Muscle layer of colon (tissue), 2 donors: Measurements from ENCODE around the gene NYAP1.

ENCODE experiments used
- H3K27ac ChIP-seq: one replicate; pipeline ENCODE4 v1.7.0; 2013; ENCODE audit warnings: low read depth, mild to moderate bottlenecking, low read length, moderate library complexity
- H3K27me3 ChIP-seq, 2 donors: one replicate each; pipeline ENCODE4 v1.7.0; 2013; ENCODE audit warnings: low read length in 2 of 2, mild to moderate bottlenecking in 2 of 2; ENCODE audit not compliant: insufficient read depth in 2 of 2, control insufficient read depth in 1 of 2
- H3K36me3 ChIP-seq: one replicate; pipeline ENCODE4 v1.7.0; 2013; ENCODE audit warnings: mild to moderate bottlenecking, low read length; ENCODE audit not compliant: insufficient read depth
- H3K4me1 ChIP-seq: one replicate; pipeline ENCODE4 v1.7.0; 2013; ENCODE audit warnings: mild to moderate bottlenecking, low read length; ENCODE audit not compliant: insufficient read depth
- H3K4me3 ChIP-seq, 2 donors: one replicate each; pipeline ENCODE4 v1.7.0; 2013; ENCODE audit warnings: low read length in 2 of 2, low read depth in 1 of 2, mild to moderate bottlenecking in 1 of 2, moderate library complexity in 1 of 2
- H3K9ac ChIP-seq: one replicate; pipeline ENCODE4 v1.7.0; 2013; ENCODE audit warnings: low read length
- H3K9me3 ChIP-seq: one replicate; pipeline ENCODE4 v1.7.0; 2013; ENCODE audit warnings: mild to moderate bottlenecking, low read length
- donor health status: abdominal sarcoma.
- donor health status: Adenocarcinoma of cecum.

NYAP1 gene

GRCh38 chr7:100504887-100505611 lies 21.3 kb downstream of the NYAP1 start:
- Histone ChIP-seq H3K27me3 (no peaks in the 10 kb centered on the region), H3K9ac (no peak overlapping the region), H3K4me1 (no peaks in the 10 kb centered on the region), H3K36me3 (no peaks in the 10 kb centered on the region), H3K9me3 (no peaks in the 10 kb centered on the region), H3K27ac (no peak overlapping the region), H3K4me3 (no peak overlapping the region)

- H3K9me3 ChIP-seq = no peaks in the 10 kb centered on the region
- H3K4me3 ChIP-seq = no peak overlapping the region
- no peaks in the 10 kb centered on the region for H3K36me3 ChIP-seq
- H3K27ac ChIP-seq = no peak overlapping the region
- no peaks in the 10 kb centered on the region for H3K4me1 ChIP-seq
- no peaks in the 10 kb centered on the region for H3K27me3 ChIP-seq
- H3K9ac ChIP-seq = no peak overlapping the region
Observed at GRCh38 chr7:100506356-100506923, 22.7 kb downstream of the NYAP1 start.

GRCh38 chr7:100509231-100509630 lies 25.5 kb downstream of the NYAP1 start:
- Histone ChIP-seq H3K27me3 (no peaks in the 10 kb centered on the region), H3K4me3 (no peak overlapping the region), H3K27ac (no peak overlapping the region), H3K9ac (no peak overlapping the region), H3K4me1 (no peaks in the 10 kb centered on the region), H3K36me3 (no peaks in the 10 kb centered on the region), H3K9me3 (no peaks in the 10 kb centered on the region)

- H3K9ac ChIP-seq = no peak overlapping the region
- H3K9me3 ChIP-seq = no peaks in the 10 kb centered on the region
- no peaks in the 10 kb centered on the region for H3K27me3 ChIP-seq
- no peak overlapping the region for H3K27ac ChIP-seq
- no peaks in the 10 kb centered on the region for H3K36me3 ChIP-seq
- no peaks in the 10 kb centered on the region for H3K4me1 ChIP-seq
- H3K4me3 ChIP-seq = no peak overlapping the region
Observed at GRCh38 chr7:100510437-100511239, 26.9 kb downstream of the NYAP1 start.

GRCh38 chr7:100513212-100513810 lies 29.6 kb downstream of the NYAP1 start:
- Histone ChIP-seq H3K27me3 (no peaks in the 10 kb centered on the region), H3K4me3 (no peak overlapping the region), H3K4me1 (no peaks in the 10 kb centered on the region), H3K36me3 (no peaks in the 10 kb centered on the region), H3K9ac (no peak overlapping the region), H3K9me3 (no peaks in the 10 kb centered on the region), H3K27ac (no peak overlapping the region)

GRCh38 chr7:100515072-100515532 lies 31.4 kb downstream of the NYAP1 start:
- no peaks in the 10 kb centered on the region for H3K4me1 ChIP-seq
- H3K4me3 ChIP-seq = no peak overlapping the region
- H3K27me3 ChIP-seq = no peaks in the 10 kb centered on the region
- H3K36me3 ChIP-seq = no peaks in the 10 kb centered on the region
- no peak overlapping the region for H3K9ac ChIP-seq
- no peak overlapping the region for H3K27ac ChIP-seq
- no peaks in the 10 kb centered on the region for H3K9me3 ChIP-seq

- Histone ChIP-seq H3K9ac (no peak overlapping the region), H3K27ac (no peak overlapping the region), H3K27me3 (no peaks in the 10 kb centered on the region), H3K9me3 (no peaks in the 10 kb centered on the region), H3K4me1 (no peaks in the 10 kb centered on the region), H3K36me3 (no peaks in the 10 kb centered on the region), H3K4me3 (no peak overlapping the region)
Observed at GRCh38 chr7:100516135-100516812, 32.5 kb downstream of the NYAP1 start.

GRCh38 chr7:100517305-100517704 lies 33.6 kb downstream of the NYAP1 start:
- H3K4me3 ChIP-seq = no peak overlapping the region
- no peak overlapping the region for H3K9ac ChIP-seq
- no peak overlapping the region for H3K27ac ChIP-seq
- H3K36me3 ChIP-seq = no peaks in the 10 kb centered on the region
- H3K27me3 ChIP-seq = no peaks in the 10 kb centered on the region
- no peaks in the 10 kb centered on the region for H3K9me3 ChIP-seq
- no peaks in the 10 kb centered on the region for H3K4me1 ChIP-seq

- Histone ChIP-seq H3K9ac (no peak overlapping the region), H3K9me3 (no peaks in the 10 kb centered on the region), H3K27ac (no peak overlapping the region), H3K36me3 (no peaks in the 10 kb centered on the region), H3K4me1 (no peaks in the 10 kb centered on the region), H3K27me3 (no peaks in the 10 kb centered on the region), H3K4me3 (no peak overlapping the region)
Observed at GRCh38 chr7:100519580-100519979, 35.9 kb downstream of the NYAP1 start.

- no peak overlapping the region for H3K4me3 ChIP-seq
- no peaks in the 10 kb centered on the region for H3K4me1 ChIP-seq
- H3K27ac ChIP-seq = no peak overlapping the region
- H3K27me3 ChIP-seq = no peaks in the 10 kb centered on the region
- no peak overlapping the region for H3K9ac ChIP-seq
- no peaks in the 10 kb centered on the region for H3K36me3 ChIP-seq
- no peaks in the 10 kb centered on the region for H3K9me3 ChIP-seq
Observed at GRCh38 chr7:100520138-100520537, 36.4 kb downstream of the NYAP1 start.

- Histone ChIP-seq H3K4me3 (no peak overlapping the region), H3K27me3 (no peaks in the 10 kb centered on the region), H3K27ac (no peak overlapping the region), H3K9me3 (no peaks in the 10 kb centered on the region), H3K4me1 (no peaks in the 10 kb centered on the region), H3K9ac (no peak overlapping the region), H3K36me3 (no peaks in the 10 kb centered on the region)
Observed at GRCh38 chr7:100521076-100521475, 37.3 kb downstream of the NYAP1 start.
